A673 (cell line): ENCODE measurements around the gene ODAPH.

Source experiments
- CTCF ChIP-seq: fragments of 300-800, 200-600 bp; sonication (generic); conservative IDR thresholded peaks from 2 replicates; pipeline ENCODE4 v1.5.1; 2017; ENCODE audit warnings: low read depth, mild to moderate bottlenecking, antibody characterized with exemption, low read length, moderate library complexity, mixed read lengths
- EZH2 ChIP-seq: fragments of 200-600 bp; sonication (generic); IDR thresholded peaks from 2 replicates; pipeline ENCODE4 v1.6.1; 2017; ENCODE audit warnings: borderline replicate concordance, low read depth, mild to moderate bottlenecking, mixed read lengths, antibody characterized with exemption, low read length; ENCODE audit not compliant: poor library complexity, severe bottlenecking

DNA sequence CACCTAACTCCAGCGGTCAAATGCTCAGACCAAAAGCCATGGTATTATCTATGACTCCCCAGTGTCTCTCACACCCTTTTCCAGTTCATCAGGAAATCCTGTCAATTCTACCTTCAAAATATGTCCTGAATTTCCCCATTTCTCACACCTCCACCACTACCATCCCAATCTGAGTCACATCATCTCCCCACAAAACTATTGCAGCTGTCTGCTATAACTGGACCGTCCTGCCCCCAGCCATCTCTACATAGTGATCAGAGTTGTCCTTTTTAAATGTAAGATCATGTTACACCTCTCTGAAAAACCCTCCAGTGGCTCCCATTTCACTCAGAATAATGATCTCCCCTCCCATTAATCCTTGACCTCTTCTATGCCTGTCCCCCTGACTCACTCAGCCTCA, 6.8 kb upstream of the ODAPH start:
- TF ChIP-seq CTCF (no peak), EZH2 (no peak)
